ENCODE measurements around the gene MED25. TPM values are rescaled to one million over a fixed set of nuclear protein-coding genes. Genes with fewer than 3 reads are reported as not detected.

The MED25 gene
- total and polyA plus RNA-seq, 2 of the 4 experiments (the other 2 are of a cell fraction) = 4.7 to 38.5 TPM

DNA sequence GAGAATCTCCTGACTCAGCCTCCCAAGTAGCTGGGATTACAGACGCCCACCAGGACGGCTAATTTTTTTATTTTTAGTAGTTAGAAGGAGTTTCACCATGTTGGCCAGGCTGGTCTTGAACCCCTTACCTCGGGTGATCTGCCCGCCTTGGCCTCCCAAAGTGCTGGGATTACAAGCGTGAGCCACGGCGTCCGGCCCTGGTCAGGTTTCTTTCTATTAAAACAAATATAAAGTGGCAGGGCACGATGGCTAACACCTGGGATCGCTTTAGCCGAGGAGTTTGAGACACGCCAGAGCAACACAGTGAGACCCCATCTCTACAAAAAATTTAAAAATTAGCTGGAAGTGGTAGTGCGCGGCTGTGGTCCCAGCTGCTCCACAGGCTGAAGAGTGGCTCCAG is 1.5 kb upstream of the MED25 start:
- H3K4me3 ChIP-seq (ENCODE audit: insufficient read depth, low read depth, low read length) = no peak overlapping the region
- TF ChIP-seq MAFK (IDR thresholded peaks at IDR 0.05; ENCODE audit: low read depth, low read length) (no peak), RFX5 (IDR thresholded peaks at IDR 0.05; ENCODE audit: low read depth, low read length) (no peak), RCOR1 (IDR thresholded peaks at IDR 0.05; ENCODE audit: insufficient replicate concordance, low read length) (no peak), POLR2A (IDR thresholded peaks at IDR 0.05; ENCODE audit: low read depth, low read length) (no peak), CEBPB (IDR thresholded peaks at IDR 0.05; ENCODE audit: low read depth, low read length) (no peak), CHD1 (IDR thresholded peaks at IDR 0.05; ENCODE audit: low read depth, low read length) (no peak), NFE2L2 (IDR thresholded peaks at IDR 0.05; ENCODE audit: low read depth, low read length) (no peak), ELK1 (IDR thresholded peaks at IDR 0.05; ENCODE audit: borderline replicate concordance, low read depth, low read length) (no peak), MAZ (IDR thresholded peaks at IDR 0.05; ENCODE audit: borderline replicate concordance, low read depth, low read length) (no peak), FOS (IDR thresholded peaks at IDR 0.05; ENCODE audit: low read depth, low read length) (no peak), USF2 (IDR thresholded peaks at IDR 0.05; ENCODE audit: low read depth, low read length) (no peak), RAD21 (IDR thresholded peaks at IDR 0.05; ENCODE audit: low read length) (no peak)
- TF ChIP-seq, protein P1, sequence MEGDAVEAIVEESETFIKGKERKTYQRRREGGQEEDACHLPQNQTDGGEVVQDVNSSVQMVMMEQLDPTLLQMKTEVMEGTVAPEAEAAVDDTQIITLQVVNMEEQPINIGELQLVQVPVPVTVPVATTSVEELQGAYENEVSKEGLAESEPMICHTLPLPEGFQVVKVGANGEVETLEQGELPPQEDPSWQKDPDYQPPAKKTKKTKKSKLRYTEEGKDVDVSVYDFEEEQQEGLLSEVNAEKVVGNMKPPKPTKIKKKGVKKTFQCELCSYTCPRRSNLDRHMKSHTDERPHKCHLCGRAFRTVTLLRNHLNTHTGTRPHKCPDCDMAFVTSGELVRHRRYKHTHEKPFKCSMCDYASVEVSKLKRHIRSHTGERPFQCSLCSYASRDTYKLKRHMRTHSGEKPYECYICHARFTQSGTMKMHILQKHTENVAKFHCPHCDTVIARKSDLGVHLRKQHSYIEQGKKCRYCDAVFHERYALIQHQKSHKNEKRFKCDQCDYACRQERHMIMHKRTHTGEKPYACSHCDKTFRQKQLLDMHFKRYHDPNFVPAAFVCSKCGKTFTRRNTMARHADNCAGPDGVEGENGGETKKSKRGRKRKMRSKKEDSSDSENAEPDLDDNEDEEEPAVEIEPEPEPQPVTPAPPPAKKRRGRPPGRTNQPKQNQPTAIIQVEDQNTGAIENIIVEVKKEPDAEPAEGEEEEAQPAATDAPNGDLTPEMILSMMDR (conservative IDR thresholded peaks at IDR 0.05; ENCODE audit: low read depth, low read length) = no peak
- peak overlapping the region; percentile 35 for H2AFZ ChIP-seq (replicated peaks; ENCODE audit: low read length, poor library complexity)

More for the DNA sequence above, 1.5 kb upstream of the MED25 start:
- no peak overlapping the region for H3K56ac ChIP-seq (ENCODE audit: extremely low read depth, insufficient read depth, low read length)
- WGBS, 2 experiments (ENCODE audit: extremely low coverage in 2 of 2, insufficient read length in 1 of 2) = no CpG with 5 or more reads among the region's 14 CpGs
- H2BK5ac ChIP-seq (ENCODE audit: low read depth, low read length, poor library complexity, severe bottlenecking) = no peak overlapping the region
- no peak overlapping the region for H2BK20ac ChIP-seq (ENCODE audit: low read depth, low read length)
- intact Hi-C loops (cut with micrococcal nuclease) = loop anchor here (10.0 kb wide), 1 partner anchor 102 kb away; no protein-coding TSS in a partner anchor
- no peak overlapping the region for H3K9ac ChIP-seq (ENCODE audit: low read depth, low read length)
- BruUV-seq (replicated peaks) = no TSS peak
- ChIA-PET CTCF (no interaction called here), POLR2A (ENCODE audit: unreplicated experiment) (no interaction called here)
- peaks cover 6% of the 10 kb centered on the region for H3K4me1 ChIP-seq (ENCODE audit: control insufficient read depth, insufficient read depth, low read length)
- H2AK5ac ChIP-seq (ENCODE audit: low read depth, low read length) = no peak overlapping the region
- H4K5ac ChIP-seq (ENCODE audit: low read depth, low read length) = no peak overlapping the region
- dilution Hi-C loops (cut with HindIII; ENCODE audit: low sequenced_read_pairs, unreplicated experiment) = no loop called here
- H2BK120ac ChIP-seq (ENCODE audit: low read depth, low read length) = no peak overlapping the region
- no peak for DNase-seq
- peaks cover 1% of the 10 kb centered on the region; the same call in 1 of the 2 replicates for H3K36me3 ChIP-seq (ENCODE audit: control insufficient read depth, insufficient read depth, low read length)
- ATAC-seq (ENCODE audit: low read depth) = no peak
- peaks cover 20 to 38% of the 10 kb centered on the region in 2 experiments for H3K79me1 ChIP-seq (ENCODE audit: low read depth in 1 of 2, low read length in 2 of 2)
- H3K9me1 ChIP-seq (ENCODE audit: insufficient read depth, low read length) = peaks cover 15% of the 10 kb centered on the region
- H3K4ac ChIP-seq (ENCODE audit: low read depth, low read length) = no peak overlapping the region
- peak overlapping the region; percentile 38; the same call in 1 of the 2 replicates for H3K27ac ChIP-seq (ENCODE audit: insufficient read depth, low read length)
- H4K20me1 ChIP-seq (ENCODE audit: insufficient read depth, low read length) = 0 out of 2 replicates have a peak, but pooled peaks cover 5% of the 10 kb centered on the region
- 0 out of 4 replicates have a peak overlapping the region, but pooled peaks of 1 of the 2 experiments have one; percentile 30 for H4K8ac ChIP-seq (ENCODE audit: low read depth in 2 of 2, low read length in 2 of 2)
- no peak overlapping the region for H3K23ac ChIP-seq (ENCODE audit: low read depth, low read length)
- H2BK15ac ChIP-seq (ENCODE audit: low read depth, low read length) = no peak overlapping the region
- H3K18ac ChIP-seq (ENCODE audit: low read depth, low read length) = no peak overlapping the region; the same call in 1 of the 2 replicates
- H4K91ac ChIP-seq (ENCODE audit: insufficient read depth, low read depth, low read length) = no peak overlapping the region
- no peak overlapping the region for H3K4me2 ChIP-seq (ENCODE audit: low read depth, low read length)
- no peaks in the 10 kb centered on the region for H3K27me3 ChIP-seq (ENCODE audit: control insufficient read depth, insufficient read depth, low read length)
- no peak overlapping the region for H3K14ac ChIP-seq (replicated peaks; ENCODE audit: low read depth, low read length)
- H3K9me3 ChIP-seq (ENCODE audit: control insufficient read depth, insufficient read depth, low read length) = no peaks in the 10 kb centered on the region
- in situ Hi-C loops (cut with MboI; ENCODE audit: low sequenced_read_pairs) = no loop called here
- no peak overlapping the region for H2AK9ac ChIP-seq (replicated peaks; ENCODE audit: low read depth, low read length, poor library complexity)

Measured in IMR-90 (cell line).